ENCODE measurements around the gene USP25. TPM values are rescaled to one million over a fixed set of nuclear protein-coding genes. Genes with fewer than 3 reads are reported as not detected.

USP25 gene
- total RNA-seq, 1 donor from 2014 or later: 91.4 TPM

DNA sequence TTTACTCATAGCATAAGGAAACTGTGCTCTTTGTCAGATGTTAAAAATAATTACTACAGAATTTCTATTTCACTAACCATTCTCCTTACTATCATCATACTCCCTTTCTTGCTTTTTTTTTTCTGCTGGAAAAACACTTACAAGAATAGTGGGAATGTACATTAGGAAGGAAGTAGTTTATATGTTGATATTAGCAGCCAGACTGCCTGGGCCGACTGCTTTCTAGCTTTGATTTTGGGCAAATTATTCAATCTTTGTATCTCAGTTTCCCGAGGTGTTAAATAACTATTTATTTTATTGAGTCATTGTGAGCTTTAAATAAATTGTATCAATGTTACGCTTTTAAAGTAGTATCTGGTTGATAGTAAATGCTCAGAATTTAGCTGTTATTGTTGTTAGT is 122.4 kb downstream of the USP25 start:
- no peak for DNase-seq (ENCODE audit: low read depth)

DNA sequence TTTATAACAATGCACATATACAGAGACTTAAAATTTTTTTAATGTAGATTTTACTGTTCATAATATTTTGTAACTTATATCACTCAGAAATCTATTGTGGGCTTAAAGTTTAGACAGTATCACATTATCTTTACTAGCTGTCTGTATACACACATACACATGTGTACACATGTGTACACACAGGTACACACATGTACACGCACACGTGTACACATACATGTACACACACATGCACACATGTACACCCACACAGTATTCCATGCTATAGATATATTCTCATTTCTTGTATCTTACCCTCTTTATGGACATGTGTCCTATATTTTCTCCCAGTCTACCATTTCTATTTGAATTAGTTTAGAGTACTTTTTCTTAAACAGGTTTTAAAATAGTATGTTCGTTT is 123.3 kb downstream of the USP25 start:
- no peak for DNase-seq (ENCODE audit: low read depth)

DNA sequence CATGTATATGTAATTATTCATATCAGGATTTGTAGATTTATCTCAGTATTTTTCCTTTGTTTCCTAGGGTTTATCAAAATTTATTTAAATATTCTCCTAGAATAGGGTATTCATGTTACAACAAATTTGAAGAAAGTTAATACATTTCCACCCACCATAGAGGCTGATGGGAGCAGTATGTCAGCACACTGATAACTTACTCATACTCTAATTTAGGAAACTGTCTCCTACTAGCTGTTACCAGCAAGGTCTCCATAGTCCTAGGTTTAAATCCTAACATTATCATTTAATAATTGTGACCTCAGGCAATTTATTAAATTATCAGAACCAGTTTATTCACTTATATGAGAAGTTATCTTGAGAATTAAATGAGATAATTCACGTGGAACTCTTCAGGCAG is 127.0 kb downstream of the USP25 start:
- DNase-seq (ENCODE audit: low read depth): no peak

DNA sequence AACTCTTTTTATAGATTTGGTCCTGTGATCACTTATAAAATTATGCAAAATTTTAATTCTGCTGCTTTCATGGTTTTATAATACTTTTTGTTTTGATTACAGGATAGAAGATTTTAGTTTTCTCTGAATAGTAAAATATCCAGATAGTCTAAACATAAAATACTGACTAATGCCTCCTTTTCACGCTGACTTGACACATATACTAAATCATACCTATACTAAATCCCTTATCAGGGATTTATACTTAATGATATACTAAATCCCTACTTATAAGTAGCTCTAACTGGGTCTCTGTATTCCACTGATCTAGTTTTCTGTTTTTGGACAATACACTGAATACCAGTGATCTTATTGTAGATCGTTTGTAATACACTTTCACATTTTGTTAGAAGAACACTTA is 128.0 kb downstream of the USP25 start:
- DNase-seq (ENCODE audit: low read depth): no peak

DNA sequence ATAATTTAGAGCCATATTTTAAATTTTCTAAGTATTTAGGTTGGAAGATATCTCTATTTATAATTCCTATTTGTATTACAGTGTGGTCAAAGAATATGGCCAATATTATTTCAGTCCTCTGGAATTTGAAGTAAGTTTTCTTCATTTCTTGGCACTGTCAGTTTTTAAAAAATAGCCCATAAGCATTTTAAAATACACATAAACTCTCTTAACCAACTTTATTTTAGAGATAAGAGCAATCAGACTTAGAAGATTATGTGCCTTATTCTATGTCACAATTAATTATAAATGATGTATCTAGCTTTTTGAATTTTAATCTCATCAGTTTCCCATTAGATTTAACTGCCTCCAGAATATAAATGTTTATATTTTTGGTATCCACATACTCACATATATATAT is 130.8 kb downstream of the USP25 start:
- DNase-seq (ENCODE audit: low read depth): no peak

DNA sequence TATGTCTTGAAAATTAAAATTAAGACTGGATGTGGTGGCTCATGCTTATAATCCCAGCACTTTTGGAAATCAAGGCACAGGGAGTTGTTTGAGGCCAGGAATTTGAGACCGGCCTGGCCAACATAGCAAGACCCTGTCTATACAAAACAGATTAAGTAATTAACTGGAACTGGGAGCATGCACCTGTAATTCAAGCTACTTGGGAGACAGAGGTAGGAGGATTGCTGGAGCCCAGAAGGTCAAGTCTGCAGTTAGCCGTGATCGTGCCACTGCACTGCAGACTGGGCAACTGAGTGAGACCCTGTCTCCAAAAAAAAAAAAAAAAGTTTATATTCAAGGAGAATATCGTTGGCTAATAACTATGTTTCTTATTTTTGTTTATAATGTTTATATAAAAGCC is 139.2 kb downstream of the USP25 start:
- DNase-seq (ENCODE audit: low read depth): no peak

DNA sequence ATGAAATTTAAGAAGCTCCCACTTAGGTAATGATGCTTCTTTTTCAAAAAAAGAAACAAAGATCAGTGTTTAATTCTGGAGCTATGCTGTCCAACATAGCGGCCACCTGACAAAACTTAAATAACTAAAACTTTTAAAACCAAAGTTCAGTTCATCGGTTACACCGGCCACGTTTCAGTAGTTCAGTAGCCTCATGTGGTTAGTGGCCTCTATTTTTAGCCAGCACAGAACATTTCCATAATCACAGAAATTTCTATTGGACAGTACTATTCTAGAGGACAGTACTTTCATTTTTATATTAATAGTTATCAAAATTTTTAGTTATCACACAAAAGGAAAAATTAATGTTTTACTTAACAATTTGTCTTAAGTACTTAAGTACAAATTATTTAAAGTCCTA is 141.0 kb downstream of the USP25 start:
- no peak for DNase-seq (ENCODE audit: low read depth)

DNA sequence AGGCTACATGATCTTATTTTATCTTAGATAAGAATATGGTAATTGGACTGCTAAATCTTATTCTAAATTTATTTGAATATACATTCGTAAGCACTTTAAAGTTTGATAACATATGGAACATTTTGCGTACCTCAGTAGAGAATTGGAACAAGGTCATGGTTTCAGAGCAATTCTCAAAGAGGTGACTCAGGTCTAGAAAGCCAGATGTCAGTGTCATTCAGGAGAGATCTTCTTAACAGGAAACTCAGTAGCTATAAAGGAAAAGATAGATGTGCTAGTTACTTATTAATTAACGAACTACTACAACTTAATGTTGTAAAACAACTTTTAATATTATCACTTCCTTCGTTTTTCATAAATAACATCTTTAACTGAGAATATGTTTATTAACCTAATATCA is 142.5 kb downstream of the USP25 start:
- DNase-seq (ENCODE audit: low read depth): no peak

DNA sequence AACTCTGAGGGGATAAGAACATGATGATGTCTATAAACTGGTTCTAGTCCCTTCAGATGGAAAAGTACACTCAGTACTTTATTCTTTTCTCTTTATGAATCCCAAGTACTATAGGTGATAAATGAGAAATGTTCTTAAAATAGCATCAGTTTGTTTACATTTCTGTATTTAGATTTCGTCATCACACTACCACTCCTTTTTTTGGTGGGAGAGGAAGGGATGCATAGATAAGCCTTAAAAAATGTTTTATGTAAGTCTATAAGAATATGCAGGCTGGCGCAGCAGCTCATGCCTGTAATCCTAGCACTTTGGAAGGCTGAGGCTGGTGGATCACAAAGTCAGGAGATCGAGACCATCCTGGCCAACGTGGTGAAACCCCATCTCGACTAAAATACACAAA is 144.8 kb downstream of the USP25 start:
- no peak for DNase-seq (ENCODE audit: low read depth)

DNA sequence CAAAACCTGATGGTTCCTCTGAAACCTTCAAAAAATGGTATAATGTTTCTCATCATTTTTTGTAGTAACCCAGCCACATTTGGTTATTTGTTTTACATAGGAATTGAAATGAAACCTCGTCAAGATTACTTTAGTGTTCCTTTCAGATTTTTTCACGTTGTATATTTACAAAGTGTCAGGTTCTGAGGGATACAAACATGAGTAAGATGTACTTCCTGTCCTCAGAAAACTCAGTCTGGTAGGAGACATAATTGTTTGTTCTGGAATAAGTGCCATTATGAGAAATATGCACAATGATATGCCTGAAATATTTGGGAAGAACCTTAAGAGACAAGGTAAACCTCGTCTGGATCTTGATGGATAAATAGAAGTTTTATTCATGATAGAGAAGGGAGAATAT is 145.5 kb downstream of the USP25 start:
- no peak for DNase-seq (ENCODE audit: low read depth)

DNA sequence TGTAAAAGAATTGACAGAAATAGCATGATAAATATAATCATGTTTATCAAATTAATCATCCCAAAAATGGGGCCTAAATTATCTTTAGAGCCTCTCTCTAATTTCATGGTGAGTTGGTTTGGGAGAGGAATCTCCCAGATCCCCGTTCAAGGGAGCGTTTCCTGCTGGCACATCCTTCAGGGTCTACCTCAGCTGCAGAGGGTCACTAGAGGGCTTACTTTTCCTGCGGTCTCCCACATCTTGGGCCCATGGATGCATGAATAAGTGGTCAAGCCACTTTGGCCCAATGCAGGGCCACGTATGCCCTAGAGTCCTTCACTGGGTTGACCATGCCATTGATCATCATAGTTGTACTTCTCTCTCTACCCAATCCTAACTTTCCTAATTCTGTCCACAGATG is 164.1 kb downstream of the USP25 start:
- DNase-seq (ENCODE audit: low read depth): no peak

DNA sequence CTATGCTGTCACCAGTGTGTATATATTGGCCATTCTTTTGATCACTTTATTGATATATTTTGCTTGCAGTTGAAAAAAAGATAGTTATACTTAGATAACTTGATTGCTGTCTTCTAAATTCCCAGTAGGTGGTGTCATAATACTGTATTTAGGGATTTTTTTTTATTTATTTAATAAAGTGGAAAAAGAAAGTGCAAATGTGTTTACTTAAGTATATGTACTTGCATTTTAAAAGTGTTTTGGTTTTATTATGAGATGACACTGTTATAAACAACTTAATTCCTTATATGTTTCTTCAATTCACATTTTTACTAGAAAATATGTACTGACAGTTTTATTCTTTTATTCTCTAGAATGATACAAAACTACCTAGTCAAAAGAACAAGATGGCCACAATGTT is 164.8 kb downstream of the USP25 start:
- DNase-seq (ENCODE audit: low read depth): peak; percentile 63

DNA sequence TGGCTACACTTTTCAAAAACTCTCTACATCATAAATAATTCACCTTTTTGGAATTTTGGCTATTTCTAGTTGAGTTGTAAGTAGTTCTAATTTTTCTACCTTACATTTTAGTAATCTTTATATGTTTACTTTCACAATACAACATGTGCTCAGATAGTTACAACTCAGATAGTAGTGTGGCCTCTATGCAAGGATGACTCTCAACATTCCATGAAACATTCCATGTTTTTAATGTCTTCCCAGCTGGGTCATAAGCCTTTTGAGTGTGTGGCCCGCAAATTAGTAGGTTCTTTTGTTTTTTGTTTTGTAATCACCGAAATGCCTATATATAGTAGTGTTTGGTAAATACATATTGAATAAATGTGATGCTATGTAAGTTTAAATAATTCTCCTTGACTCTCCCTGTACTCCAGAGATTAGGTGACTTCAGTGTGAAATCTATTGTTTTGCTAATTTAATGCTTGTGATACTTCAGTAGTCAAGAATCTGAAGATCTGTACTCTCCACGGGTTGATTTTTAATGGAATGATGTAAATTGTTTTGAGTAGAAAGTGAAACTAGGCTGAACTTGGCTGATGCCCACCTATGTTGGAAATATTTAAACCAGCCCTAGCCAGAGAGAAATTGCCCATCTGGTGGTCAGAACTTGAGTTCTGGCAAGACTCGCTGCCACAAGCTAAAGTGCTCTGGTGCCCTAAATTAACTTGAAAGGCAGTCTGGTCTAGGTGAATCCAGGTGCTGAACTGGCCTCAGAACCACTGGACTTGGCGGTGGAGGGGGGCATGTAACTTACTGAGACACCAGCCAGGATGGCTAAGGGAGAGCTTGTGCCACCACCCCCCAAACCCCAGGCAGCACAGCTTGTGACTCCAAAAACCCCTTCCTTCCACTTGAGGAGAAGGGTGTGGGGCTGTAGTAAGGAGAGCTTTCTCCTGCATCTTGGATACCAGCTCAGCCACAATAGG is 165.6 kb downstream of the USP25 start:
- DNase-seq (ENCODE audit: low read depth): peak; percentile 93

DNA sequence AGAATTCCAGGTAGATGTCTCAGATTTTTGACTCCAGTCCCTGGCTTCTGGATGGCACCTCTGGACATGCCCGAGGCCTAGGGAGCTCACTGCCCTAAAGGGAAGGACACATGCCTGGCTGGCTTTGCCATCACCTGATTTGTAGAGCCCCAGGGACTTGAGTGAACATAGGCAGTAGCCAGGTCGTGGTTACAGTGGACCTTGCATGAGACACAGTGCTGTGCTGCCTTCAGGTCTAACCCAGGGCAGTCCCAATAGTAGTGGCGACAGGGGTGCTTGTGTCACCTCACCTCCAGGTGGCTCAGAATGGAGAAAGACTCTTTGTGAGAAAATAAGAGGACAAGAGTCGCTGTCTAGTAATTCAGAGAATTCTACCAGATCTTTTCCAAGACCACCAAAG is 166.7 kb downstream of the USP25 start:
- no peak for DNase-seq (ENCODE audit: low read depth)

DNA sequence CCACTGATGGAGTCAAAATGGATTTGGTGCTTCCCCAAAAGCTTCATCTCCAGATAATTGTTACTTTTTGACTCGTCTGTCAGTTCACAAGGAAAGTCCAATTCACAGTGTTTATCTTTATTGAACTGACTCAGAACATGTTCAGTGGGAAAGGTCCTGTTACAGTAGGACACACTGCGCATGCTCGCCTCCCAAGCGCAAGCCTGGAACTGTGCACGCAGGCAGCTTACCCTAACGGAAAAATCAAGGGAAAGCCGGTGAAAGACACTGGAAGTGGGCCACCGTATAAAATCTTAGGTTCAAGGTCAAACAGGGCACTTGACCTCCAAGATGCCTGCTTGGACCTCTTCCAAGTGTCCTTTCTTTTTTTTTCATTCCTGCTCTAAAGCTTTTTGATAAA is 174.6 kb downstream of the USP25 start:
- DNase-seq (ENCODE audit: low read depth): no peak

DNA sequence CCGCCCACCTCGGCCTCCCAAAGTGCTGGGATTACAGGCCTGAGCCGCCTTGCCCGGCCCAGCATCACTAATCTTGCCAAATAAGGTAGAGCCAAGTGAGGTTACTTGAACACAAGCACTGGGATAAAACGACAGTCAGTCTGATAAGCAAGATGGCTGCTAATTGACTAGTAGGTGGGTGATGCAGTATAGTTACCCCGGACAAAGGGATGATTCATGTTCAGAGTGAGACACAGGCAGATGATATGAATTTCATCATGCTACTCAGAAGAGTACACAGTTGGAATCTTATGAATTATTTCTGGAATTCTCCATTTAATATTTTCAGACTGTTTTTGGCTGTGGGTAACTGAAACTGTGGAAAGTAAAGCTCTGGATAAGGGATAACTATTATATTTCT is 178.4 kb downstream of the USP25 start:
- DNase-seq (ENCODE audit: low read depth): no peak

DNA sequence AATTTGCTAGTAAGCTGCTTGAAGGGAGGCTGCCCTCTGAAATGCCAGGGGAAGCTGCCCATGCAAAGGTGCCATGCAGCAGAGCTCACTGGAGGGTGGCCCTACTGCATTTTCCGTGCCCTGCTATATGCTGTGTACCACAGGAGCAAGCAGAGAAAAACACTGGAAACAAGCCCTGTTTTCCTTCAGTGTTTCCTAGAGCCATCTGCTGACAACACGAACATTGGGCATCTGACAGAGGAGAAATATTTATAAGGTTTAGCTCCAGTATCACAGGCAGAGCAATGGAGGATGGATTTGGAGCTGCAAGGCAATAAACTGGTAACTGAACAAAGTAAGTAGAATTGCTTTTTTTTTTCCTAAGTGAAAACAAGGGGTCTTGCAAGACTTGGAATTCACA is 198.4 kb downstream of the USP25 start:
- DNase-seq (ENCODE audit: low read depth): no peak

DNA sequence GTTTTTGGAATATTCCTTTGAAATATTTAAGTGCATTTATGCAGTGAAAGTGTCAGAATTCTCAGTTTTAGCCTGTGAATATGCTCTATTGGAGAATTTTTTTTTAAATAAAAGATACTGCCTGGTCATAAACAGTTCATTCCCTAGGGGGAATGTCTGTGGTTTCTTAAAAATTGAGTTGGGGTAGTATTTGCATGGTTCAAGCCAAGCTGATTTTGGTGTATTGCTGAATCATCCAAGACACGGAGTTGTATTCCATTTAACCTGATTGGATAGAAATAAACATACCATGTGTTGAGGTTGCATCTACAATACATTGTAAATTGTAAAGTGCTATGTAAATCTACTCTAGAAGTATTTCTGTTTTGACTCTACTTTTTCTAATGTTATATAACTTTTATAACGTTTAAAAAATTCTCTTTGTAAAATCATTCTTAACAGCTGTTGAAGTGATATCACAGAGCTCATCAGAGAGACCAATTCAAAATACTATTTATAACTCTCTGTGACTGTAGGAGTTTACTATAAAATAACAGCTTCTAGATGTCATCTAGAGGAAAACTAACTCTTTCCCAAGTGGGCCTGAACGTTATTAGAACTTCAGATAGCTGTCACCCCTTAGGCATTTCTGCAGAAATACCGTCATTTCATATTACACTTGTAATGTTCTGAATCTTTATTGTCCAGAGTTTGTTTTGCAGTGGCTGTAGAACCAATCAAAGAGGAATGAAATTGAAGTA is 199.1 kb downstream of the USP25 start:
- DNase-seq (ENCODE audit: low read depth): no peak

DNA sequence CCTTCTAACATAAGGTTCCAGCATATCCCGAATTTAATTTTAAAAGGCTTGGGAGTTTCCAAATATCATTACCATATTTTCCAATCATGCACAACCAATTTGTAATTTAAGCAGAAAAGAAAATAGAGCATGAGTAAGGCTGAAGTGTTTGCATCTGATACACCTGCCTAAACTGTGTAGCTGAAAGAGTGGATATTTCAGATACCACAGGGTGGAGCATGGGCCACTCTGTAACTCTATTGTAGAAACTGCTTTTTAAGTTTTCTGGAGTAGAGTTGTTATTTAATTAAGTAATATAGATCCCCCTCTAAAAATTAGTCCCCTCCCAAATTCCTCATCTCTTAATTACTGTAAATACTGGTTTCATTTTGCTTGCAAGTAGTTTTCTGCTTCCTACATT is 199.8 kb downstream of the USP25 start:
- no peak for DNase-seq (ENCODE audit: low read depth)

All from renal cortical epithelial cell (primary cell).